Measurements from ENCODE around the gene HDAC4.

- TF ChIP-seq CTCF (IDR thresholded peaks at IDR 0.05; ENCODE audit: poor library complexity) (no peak), EZH2 (IDR thresholded peaks at IDR 0.05; ENCODE audit: borderline replicate concordance) (no peak), EZH2phosphoT487 (IDR thresholded peaks at IDR 0.05; ENCODE audit: low read depth, severe bottlenecking, unreplicated experiment) (no peak)
Measured at GRCh38 chr2:239345251-239345650, 55.6 kb downstream of the HDAC4 start.
